GM19239 (cell line): ENCODE results near the gene SCAP.

Source experiments
- DNase-seq: peaks from one replicate; pipeline ENCODE4 v3.0.0; 2011; ENCODE audit warnings: low spot score; ENCODE audit not compliant: insufficient read length
- FAIRE-seq: peaks from 2 replicates; lab custom pipeline; 2011; peaks lifted over from hg19 to GRCh38; lab: Jason Lieb, UNC

Gene SCAP

GRCh38 chr3:47436180-47436579 lies 39.6 kb downstream of the SCAP start:
- no peak for FAIRE-seq

DNA sequence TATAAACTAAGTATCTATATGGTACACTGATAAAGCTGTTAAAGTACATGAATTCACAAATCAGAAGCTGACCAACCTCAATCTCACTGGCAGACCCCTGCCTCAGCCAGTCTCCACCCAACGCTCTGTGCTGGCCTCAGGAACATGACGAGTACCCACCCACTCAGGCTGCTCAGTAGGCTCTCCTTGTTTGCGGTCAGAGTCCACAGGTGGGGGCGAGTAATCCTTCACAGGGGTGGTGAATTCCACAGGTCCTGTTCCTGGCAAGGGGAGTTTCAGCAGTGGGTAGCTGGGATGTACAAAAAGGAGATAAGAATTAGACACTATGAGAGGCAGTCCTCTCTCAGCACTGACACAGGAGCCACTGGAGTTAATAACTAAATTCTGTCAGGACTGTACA lies 40.9 kb downstream of the SCAP start:
- no peak for DNase-seq
- FAIRE-seq = no peak

More at GRCh38 chr3:47436180-47436579, 39.6 kb downstream of the SCAP start:
- no peak for DNase-seq

- no peak for FAIRE-seq
- DNase-seq = no peak
These were observed 41.9 kb downstream of the SCAP start for GRCh38 chr3:47433796-47434195.

GRCh38 chr3:47432673-47433072 lies 43.1 kb downstream of the SCAP start:
- DNase-seq (no peak), FAIRE-seq (no peak)

- FAIRE-seq = no peak
- no peak for DNase-seq
These were observed 44.5 kb downstream of the SCAP start for GRCh38 chr3:47431225-47431624.

DNA sequence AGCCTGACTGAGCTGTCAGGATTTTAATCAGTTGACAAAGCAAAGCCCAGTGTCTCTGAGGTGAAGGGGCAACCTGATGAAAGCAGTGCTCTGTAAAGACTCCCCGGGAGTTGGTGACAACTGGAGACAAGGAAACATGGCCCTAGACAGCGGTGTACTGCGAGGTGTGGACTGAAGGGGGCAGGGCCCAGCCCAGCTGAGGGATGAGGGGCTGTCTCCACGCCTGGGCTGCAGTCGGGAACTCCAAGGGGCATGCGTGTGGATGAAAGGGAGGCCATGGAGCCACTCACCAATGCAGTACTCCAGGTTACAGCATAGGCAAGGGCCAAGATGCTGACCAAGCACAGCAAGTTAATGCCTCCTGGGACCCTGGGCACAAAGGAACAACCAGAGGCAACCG lies 45.1 kb downstream of the SCAP start:
- FAIRE-seq = no peak
- DNase-seq = no peak

DNA sequence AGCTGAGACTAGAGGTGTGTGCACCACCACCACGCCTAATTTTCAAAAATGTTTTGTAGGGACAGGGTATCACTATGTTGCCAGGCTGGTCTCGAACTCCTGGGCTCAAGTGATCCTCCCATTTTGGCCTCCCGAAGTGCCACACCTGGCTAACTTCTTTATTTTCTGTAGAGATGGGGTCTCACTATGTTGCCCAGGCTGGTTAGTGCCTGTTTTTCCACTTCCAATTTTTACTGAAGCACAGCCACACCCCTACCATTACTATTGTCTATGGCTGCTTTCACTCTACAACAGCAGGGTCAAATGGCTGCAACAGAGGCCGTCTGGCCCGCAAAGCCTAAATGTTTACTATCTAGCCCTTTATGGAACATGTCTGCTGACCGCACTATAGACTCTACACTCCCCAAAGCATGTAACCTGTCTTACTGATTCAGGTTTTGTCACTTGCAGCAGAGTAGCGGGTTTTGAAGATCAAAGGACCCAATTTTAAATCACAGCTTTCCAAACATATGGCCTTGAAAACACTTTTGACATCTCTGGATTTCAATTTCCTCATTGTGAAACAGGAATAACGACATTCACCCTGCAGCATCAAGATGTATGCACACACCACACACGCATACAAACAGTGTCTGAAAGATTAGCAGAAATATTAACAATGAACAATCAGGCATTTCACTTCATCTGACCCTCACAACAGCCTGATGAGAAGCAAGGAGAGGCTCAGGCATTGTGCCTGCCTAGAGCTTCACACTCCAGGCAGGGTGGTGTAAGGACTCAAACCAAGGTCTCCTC lies 46.1 kb downstream of the SCAP start:
- DNase-seq (no peak), FAIRE-seq (no peak)

- FAIRE-seq = no peak
These were observed 47.1 kb downstream of the SCAP start for GRCh38 chr3:47428662-47429061.

GRCh38 chr3:47427866-47428265 lies 47.9 kb downstream of the SCAP start:
- FAIRE-seq (no peak), DNase-seq (no peak)

More at GRCh38 chr3:47428662-47429061, 47.1 kb downstream of the SCAP start:
- no peak for DNase-seq

DNA sequence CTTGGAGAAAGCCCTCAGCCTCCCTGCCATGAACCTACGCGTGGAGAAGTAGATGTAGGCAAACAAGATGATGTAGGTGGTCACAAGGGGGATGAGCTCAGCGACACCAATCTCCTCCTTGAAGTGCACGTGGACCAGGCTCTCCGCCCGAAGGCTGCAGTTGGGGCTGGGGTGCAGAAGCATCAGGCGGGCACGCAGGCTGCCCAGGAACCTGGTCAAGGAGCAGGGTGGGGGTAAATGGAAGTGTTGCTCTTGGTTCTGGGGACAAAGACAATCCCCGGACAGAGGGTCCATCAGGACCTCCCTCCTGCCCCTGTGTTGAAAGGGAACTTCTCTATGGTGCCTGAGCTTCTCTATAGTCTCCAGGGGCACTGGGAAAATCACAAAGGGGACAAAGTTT lies 49.8 kb downstream of the SCAP start:
- FAIRE-seq (no peak), DNase-seq (no peak)

DNA sequence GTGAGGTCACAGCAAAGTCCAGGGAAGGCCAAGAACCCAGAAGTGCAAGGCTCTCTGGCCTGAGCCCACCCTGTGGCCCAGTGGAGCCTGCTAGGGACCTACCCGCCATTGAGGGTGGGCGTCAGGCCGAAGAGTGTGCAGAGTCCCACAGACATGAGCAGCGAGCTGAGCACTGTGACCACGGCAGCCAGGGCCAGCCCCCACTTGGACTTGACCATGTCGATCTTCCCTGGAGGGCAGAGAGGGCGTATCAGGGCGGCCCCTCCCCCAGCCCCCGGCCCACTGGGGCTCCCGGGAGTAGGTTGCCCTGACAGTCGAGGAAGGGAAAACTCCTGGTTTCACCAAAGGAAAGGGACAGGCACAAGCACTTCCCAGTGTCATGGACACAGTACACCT lies 50.4 kb downstream of the SCAP start:
- DNase-seq (no peak), FAIRE-seq (no peak)

- FAIRE-seq (no peak), DNase-seq (no peak)
These were observed 51.0 kb downstream of the SCAP start for GRCh38 chr3:47424434-47425382.

DNA sequence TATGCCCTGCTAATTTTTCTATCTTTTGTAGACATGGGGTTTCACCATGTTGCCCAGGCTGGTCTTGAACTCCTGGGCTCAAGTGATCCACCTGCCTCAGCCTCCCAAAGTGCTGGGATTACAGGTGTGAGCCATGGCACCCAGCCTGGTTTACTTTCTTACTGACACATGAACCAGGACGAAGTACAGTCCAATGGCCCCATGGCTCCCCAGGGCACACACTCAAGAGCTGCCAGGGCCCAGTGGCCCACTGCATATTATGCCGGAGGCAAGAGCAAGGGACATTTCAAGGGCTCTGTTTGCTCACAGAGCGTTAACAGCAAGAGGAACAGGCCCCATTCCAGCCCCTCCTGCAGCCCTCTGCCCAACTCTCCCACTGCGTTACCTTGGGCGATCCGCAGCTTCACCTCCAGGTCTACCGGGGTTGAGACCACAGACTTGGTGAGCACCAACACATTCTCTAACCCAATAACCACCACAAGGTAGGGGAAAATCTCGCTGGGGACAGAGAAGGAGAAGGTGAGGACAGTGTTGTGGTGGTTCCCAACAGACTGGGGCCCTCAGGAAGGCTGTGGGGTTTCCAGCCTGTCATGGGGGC lies 52.1 kb downstream of the SCAP start:
- DNase-seq = no peak
- no peak for FAIRE-seq

DNA sequence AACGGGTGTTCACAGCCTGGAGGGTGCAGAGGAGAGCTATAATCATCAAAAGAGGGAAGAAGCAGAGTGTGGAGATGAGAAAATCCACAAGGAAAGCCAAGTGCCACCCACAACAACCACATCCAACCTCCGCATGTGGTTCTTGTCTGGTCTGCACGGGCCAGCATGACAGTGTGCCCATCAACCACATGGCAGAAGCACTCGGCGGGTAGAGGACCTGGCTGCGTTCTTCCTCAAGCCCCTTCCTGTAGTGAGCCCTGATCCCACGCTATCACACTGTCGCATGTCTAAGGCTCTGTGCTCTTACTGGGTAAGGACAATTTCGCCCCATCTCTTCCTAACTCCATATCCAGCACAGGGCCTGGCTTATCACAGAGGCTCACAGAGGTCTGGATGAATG lies 53.0 kb downstream of the SCAP start:
- FAIRE-seq (no peak), DNase-seq (no peak)

DNA sequence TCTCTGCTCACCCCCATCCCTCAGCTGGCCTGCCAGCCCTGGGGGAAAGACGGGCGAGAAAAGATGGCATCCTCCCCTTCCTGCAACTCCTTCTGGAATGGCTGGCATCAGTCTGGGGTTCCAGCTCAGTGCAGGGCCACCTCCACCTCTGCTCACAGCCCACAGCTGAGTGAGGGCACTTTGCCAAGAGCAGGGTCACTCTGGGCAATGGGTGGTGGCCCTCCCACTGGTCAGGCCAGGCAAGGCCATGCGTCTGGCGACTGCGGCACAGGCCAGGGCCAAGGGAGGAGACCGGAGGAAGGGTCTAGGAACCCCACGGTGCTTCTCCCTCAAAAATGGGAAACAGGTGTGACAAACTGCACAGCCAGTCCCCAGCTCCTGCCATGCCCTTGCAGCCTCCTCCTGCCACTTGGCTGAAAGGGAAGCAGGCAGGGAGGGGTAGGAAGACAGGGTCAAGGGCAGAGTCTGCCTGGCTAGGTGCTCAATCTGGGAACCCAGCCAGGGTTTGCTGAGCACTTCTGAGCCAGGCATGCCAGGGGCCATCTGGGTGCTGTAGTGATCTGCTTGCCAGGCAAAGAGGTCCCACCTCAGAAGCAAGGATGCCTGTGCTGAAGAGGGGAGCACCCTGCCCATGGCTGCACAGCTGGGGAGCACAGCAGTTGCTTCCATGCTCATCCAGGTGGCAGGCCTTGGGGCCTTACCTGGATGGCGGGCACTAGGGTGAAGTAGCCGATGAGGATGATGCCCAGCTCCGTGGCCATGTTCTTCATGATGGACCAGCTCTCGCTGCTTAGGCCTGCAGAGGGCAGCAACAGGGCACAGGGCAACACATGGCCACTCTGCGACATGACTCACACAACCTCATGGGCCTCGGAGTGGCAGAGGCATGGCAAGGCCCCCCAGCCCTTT lies 53.7 kb downstream of the SCAP start:
- FAIRE-seq = no peak
- DNase-seq = no peak

DNA sequence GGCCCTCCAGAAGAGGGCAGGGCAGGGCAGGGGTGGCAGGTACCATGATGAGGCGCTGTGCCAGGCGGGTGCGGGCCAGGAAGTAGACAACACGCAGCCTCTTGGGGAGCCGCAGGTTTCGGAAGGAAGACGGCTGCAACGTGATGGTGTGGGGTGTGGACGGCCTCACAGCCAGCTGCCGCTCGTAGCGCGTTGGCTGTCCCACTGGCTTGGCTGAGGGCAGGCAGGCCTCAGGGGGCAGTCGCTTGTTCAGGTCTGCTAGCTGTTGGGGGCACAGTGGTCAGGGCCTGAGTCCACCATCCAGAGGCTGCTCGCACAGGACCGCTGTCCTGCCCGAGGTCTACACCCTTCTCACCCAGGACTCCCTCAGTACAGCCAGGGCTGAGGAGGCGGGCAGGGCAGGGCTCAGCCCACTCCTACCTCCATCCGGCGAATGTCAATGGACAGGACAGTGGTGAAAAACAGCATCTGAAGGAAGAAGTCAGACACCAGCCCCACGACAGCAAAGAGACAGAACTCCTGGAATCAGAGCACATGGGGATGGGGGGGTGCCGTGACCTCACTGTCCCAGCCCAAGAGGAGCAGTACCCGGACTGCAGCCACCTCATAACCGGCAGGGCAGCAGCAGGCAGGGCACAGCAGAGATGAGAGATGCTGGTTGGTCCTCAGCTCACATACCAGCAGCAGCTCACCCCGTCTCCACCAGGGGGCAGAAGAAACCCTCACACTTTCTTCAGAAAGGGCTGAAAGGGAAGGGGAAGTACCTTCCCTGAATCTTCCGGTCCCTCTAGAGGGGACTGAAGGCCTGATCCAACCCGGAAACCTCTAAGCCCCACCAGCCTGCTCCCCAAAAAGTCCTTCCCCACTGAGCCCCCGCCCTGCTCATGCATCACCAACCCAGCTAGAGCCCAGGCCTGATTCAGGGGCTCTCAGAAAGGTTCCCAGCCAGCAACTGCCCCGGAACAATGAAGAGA lies 54.9 kb downstream of the SCAP start:
- DNase-seq (peak; percentile 99), FAIRE-seq (peak; percentile 94)

- FAIRE-seq (no peak), DNase-seq (no peak)
These were observed 55.7 kb downstream of the SCAP start for GRCh38 chr3:47420044-47420430.

DNA sequence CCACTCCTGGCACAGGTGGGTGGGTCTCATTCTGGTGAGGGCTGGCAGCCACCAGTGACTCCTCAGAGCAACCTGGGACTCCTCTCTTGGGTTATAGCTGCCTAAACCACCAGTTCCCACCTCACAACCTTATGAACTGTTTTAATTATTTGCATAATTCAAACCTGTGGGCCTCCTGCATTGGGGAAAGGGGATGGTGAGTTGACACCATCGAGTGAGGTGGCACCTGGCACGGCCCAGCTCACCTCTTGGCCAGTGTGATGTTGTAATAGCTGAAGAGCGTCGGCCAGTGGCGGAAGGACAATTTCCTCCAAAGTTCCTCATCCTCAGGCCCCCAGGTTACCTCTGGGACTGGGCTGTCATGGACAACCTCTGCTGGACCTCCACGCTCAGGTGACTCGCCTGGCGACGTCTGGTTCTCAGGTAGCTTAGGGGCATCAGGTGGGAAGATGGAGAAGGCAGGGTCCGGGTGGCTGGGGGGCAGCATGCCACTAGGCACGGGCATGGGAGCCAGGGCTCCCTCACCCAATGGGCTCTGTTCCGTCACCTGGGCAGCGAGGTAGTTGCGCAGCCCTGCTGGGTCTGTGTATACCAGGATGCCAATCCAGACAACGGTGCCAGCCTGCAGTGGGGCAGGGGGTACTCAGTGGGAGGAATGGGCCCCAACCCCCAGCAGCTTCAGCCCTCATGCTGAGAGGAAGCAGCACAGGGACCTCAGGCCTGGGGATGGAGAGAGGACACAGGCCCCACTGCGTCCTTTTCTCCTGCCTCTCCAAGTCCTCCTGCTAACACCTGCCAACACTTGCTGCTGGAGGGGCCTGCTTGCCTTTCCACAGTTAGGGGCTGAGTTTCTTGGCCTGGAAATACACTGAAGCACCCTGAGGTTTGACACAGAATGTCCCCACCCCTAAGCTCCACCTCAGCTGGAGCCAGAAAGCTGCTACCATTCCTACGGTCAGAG lies 56.4 kb downstream of the SCAP start:
- FAIRE-seq = no peak
- DNase-seq = no peak
